Hematopoietic multipotent progenitor cell treated with erythropoietin and hydrocortisone succinate and interleukin-3 and kit ligand, for 17 days (in vitro differentiated cells): ENCODE results near the gene FBXO47.

Experiments
- DNase-seq: peaks from one replicate; pipeline ENCODE4 v3.0.0-alpha.2; 2015; ENCODE audit warnings: low spot score

Gene FBXO47

DNA sequence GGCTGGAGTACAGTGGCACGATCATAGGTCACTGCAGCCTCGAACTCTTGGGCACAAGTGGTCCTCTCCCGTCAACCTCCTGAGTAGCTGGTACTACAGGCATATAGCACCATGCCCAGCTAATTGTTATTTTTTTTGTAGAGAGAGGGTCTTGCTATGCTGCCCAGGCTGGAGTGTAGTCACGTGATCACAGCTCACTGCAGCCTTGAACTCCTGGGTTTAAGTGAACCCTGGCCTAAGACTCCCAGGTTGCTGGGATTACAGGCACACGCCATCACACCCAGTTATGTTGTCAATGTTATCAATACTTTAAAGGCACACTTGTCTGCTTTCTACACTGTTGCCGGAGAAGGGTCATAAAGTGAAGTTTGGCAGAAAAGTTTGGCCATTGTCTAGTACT lies 63.8 kb downstream of the FBXO47 start:
- no peak for DNase-seq

DNA sequence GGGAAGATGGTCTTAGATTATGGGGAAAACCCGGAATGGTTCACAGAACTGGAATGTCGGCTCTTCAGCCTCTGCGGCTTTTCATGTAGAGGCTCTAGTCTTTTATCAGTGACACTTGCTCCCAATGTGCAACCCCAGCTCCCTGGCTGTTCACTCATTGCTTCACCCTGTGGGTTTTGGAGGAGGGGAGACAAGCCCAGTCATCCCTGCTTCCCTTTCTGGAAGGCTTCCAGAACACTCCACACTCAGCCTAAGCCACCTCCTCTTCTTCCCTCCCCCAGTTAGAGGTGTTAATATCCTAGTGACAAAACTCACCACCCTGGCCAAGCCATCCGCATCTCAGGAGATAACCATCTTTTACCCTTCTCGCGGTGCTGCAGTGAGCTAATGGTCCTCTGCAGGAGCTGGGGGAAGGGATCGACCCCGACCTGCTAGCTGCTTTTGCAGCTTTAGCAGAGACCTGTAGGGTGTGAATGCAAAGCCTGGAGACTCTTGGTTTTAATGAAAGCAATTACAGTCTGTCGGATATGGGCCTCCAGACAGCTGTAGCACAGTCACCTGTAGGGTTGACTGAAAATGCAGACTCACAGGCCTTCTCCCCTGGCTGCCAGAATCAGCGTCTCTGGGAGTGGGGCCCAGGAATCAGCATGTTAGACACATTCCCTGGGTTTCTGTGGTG lies 66.1 kb downstream of the FBXO47 start:
- DNase-seq = no peak

DNA sequence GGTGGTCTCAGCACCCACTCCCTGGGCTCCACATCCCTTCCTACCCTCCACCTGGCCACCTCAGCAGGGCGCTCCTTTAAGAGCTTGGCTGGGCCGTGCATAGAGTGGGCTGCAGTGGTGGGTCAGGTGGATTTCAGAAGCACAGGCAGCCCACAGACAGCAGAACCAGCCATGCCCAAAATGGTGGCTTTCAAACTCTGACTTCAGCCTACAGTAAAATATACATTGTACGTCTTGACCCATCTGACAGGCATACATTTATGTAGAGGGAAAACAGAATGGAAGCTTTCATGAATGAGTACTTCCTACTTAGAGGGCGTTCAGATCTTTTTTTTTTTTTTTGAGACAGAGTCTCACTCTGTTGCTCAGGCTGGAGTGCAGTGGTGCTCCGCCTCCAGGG lies 67.8 kb downstream of the FBXO47 start:
- DNase-seq = no peak

DNA sequence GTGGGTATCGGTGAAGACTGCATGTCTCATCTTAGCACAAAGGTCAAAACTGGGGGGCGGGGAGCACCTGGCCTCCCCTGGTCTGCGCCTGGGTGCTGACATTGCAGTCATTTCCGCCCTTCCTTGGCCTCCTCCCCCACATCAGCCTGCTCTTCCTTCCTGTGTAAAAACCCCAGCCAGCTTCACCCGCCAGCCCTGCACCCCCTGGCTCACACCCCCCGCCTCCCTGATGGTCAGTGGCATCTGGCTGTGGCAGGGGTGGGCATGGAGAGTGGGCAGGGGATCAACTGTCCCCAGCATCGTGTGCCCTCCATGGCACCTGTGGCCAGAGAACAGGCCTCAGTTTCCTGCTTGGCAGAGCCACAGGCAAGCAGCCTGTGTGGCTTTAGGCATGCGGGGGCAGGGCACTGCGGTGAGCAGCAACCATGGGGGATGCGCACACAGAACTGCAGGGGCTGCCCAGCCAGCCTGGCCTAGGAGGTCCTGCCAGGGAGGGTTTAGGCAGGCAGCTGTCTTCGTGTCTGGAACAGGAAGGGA lies 68.3 kb downstream of the FBXO47 start:
- no peak for DNase-seq

DNA sequence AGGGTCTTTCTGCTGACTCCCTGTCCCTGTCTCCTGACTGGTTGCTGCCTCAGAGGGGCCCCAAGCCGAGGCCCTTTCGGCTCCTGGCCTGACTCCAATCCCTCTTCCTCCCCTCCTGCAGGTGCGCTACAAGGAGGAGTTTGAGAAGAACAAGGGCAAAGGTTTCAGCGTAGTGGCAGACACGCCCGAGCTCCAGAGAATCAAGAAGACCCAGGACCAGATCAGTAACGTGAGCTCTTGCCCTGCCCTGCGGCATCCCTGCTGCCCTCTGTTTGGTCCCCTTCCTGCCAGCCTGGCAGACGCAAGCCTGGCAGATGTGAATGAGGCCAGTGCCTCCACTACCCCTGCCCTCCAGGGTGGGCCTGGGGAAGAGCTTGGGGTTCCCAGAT lies 68.9 kb downstream of the FBXO47 start:
- DNase-seq = no peak

DNA sequence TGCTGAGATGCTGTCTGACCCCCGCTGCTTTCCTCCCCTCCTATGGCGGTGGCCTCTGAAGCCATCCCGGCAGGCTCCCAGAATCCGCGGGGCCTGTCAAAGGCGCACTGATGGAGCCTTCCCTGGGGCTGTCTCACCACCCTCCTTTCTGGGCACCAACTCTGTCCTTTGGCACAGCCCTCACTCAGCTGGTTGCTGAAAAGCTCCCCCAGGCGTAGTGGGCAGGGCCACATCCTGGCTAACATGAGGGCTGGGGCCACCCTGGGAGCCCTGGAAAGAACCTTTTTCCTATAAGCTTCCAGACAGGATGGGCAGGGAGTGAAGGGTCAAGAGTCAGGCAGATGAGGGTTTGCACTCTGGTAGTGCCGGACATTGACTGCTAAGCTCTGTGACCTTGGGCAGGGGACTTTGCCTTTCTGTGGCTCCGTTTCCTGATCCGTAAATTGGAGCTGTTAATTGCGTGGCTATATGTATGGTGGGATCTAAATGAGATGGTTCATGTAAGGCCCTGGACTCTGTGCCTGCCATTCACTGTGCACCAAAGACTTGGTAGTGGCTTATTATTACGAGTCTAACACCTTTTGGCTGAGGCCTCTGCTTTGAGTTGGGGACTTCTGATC lies 69.4 kb downstream of the FBXO47 start:
- no peak for DNase-seq

DNA sequence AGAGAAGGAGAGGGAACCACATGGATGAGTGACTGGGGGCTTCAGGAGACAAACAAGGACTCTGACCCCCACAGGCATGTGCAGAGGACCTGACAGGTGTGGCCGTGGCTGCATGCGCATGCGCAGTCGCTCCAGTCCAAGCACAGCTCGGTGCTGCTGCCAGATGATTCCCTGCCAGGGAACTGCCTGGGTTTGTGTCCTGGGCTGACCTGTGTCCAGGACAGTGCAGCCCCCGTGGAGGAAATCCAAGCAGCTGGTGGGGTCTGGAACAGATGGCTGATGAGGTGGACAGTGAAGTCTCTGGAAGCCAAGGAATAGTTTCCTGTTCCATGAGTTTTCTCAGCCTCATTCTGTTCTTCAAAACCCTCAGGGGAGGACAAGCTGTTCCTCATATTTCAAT lies 70.0 kb downstream of the FBXO47 start:
- DNase-seq = no peak

DNA sequence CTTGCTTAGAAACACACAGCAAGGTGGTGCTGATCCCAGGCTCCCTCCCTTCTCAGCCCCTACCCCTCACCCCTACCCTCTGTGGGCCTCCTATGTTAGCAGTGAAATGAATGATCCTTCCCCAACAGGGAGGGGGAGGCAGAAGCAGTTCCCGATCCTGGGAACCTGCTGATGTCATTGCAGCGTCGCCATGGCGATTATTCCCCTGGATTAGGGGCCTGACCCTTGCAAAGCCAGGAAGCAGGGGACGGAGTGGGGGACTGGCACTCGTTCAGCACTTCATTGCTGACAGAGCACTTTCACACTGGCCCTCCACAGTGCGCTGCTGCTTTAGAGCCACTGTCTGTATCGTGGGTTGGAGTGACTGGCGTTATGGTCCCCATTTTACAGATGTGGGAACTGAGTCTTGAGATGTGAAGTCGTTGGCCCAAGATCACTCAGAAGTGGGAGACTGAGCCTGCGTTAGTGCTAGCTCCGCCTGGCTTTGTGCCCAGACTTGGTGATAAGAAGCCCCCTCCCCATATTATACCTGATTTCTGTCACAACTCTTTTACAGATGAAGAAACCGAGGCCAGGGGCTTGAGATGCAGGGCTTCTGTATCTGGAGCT lies 70.8 kb downstream of the FBXO47 start:
- no peak for DNase-seq

DNA sequence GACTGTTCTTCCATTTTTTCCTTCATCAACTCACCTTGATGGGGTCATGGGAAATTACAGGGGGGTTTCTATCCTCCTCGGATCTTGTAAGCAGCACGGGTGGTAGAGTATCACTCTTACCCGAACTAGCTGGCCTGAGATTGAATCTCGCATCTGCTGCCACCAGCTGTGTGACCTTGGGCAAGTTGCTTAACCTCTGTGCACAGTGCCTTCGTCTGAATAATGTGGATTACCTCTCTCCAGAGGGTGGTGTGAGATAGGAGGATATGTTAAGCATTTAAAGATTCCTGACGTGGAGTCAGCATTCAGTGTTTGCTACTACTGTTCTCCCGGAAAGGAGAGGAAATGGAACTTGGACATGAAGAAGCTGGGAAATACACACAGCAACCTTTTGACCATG lies 72.9 kb downstream of the FBXO47 start:
- no peak for DNase-seq

DNA sequence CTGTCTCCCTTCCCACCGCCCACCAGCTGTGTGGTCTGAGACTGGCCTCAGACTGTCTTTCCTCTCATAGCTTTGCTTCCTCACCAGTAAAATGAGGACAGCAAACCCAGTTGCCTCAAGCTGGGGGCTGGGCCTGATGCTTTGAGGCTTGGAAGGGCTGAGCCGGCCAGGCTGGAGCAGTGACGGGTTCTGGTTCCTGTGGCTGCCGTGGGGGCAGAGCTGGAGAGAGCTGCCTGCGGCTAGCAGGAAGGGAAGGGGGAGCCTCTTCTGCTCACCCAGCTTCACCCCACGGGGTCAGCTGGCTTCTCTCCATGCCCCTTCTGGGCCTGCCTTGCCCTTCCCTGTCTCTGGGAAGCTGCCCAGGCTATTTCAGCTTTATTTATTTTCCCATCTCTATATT lies 73.6 kb downstream of the FBXO47 start:
- DNase-seq = no peak

DNA sequence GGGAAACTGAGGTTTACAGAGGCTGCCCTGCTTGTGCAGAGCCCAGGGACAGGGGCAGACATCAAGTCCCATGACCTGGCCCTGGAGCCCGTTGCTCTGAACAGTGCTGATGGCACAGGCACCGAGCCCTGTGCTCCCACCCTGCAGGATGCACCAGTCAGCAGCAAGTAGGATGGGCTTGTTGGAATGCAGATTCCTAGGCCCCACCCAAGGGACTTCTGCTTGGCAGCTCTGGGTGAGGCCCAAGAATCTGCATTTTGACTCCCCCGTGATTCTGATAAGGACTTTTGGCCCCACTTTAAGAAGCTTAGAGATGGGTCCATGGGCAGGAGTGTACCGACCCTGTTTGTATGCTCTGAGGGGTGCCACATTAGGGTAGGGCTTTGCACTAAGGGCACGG lies 74.1 kb downstream of the FBXO47 start:
- DNase-seq = no peak

DNA sequence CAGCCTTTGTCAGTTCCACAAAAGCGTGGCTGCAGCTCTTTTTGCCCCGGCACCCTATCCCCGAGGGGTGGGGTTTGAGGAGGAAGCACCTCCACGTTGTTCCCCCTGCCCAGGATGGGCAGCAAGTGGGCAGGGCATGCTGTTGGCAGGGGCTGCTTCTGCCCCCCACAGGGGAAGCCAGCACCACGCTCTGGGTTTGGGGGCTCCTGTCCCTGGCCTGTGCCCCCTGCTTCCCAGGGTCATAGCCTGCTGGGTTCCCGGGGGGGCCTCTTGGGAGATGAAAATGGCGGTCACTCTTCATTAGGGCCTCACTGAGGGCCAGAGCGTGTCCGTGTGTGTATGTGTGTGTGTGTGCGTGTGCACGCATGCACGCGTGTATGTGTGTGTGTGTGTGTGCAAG lies 74.6 kb downstream of the FBXO47 start:
- DNase-seq = no peak

DNA sequence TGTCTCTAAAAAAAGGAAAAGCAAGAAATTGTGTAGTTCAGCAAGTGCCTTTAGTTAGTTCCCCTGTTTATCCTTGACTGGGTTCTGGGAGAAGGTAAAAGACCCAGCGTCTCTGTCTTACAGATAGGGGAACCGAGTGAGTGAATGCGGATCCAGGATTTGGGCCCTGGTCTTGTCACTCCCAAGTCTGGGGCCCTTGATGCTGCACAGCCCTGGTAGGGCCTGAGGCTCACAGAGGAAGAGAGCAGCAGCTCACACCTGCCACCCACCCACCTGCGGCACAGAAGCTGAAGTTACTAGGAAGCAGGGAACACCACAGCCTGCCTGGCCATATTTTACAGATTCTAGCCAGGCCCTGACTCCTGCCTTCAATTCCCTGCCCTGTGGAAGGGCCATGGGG lies 75.1 kb downstream of the FBXO47 start:
- no peak for DNase-seq

DNA sequence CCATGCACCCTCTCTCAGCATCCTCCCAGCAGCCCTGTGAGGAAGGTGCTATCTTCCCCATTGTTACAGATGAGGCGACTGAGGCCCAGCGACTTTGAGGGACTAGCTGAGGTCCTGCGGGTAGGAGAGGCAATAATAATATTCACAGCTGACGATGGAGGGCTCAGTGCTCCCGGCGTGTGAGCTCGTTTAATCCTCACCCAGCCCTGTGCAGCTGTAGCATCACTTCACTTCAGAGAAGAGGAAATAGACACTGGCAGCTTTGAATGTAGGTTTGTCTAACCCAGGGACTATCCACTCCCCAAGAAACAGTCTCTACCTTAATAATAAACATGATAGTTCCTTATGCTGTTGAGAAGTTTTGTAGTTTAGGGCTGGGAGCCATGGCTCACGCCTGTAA lies 75.8 kb downstream of the FBXO47 start:
- no peak for DNase-seq

DNA sequence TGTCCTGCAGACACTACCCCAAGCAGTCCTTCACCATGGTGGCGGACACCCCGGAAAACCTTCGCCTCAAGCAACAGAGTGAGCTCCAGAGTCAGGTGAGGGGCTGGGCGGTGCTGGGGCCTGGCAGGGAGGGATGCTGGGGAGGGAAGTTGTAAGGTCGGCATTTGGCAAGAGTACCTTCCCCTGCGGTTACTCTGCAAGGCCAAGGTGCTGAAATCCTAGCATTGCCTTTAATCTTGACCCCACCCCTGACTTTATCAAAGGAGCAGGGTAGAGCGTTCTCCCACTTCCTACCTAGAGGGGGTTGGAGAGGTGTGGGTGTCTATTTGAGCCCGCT lies 76.8 kb downstream of the FBXO47 start:
- no peak for DNase-seq

DNA sequence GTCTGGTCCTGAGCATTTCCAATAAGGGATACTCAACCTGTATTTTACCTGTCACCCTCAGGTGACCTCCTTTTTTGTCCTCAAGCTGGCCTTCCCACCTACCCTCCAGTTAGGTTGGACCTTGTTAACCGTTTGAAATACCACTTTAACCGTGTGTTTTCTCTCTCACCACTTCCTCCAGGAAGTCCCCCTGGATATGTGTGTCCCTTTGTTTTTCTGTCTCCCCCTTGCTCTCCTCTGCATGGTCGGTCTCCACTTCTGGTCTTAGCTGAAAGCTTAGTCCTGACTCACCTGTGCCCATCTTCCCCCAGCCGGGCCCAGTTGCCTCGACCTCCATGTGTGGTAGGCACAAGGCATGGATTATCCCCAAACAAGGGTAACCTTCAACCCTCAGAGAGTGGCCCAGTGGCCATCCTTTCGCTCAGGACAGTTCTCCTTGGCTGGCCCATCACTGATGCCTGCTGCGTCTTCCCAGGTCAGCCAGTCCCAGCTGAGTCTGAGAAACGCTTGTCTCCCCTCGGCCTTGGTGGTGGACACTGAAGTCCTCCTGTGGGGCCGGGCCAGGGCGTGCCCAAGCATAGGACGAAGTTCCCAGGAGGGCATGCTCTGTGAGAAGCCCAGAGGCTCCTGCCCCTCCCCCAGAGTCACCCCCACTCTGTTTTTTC lies 77.3 kb downstream of the FBXO47 start:
- no peak for DNase-seq

DNA sequence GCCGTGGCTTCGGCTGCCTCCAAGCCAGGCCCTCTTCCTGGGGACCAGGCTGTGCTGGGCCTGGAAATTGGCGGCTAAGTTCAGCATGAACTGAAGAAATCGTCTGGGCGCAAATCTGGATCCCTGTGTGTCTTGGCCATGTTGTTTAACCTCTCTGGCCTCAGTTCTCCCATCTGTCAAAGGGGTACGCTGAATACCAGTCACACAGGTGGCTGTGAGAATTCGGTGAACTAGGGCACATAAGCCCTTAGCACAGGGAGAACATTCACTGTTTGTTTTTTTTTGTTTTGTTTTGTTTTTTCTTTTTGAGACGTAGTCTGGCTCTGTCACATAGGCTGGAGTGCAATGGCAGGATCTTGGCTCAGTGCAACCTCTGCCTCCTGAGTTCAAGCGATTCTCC lies 78.4 kb downstream of the FBXO47 start:
- DNase-seq = no peak

DNA sequence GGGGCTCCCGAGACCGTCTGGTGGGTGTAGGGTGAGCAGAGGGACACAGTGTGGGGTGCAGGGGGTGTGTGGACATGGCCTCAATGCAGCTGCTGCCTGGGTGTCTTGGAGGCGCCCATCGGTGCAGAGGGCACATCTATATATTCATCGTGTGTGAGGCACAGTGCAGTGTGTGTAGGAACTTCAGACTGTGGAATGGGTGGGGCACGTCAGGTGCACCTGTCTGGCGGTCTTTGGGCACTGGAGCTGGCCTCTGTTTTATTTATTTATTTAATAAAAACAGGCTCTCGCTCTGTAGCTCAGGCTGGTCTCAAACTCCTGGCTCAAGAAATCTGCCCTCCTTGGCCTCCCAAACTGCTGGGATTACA lies 80.6 kb downstream of the FBXO47 start:
- DNase-seq = no peak
